PFSK-1 (cell line): ENCODE data around the gene MRTFB.

ENCODE experiments used
- FOXP2 ChIP-seq: optimal IDR thresholded peaks from 2 replicates; pipeline ENCODE3; 2011; ENCODE audit warnings: borderline replicate concordance, control low read depth, inconsistent platforms; ENCODE audit not compliant: insufficient read depth; ENCODE audit errors: extremely low read length, extremely low read depth
- POLR2AphosphoS5 ChIP-seq: IDR thresholded peaks from 2 replicates; pipeline ENCODE4 v1.6.1; 2012; ENCODE audit warnings: low read depth, mild to moderate bottlenecking, control low read depth, low read length, moderate library complexity
- SIN3A ChIP-seq: IDR thresholded peaks from 2 replicates; pipeline ENCODE4 v1.6.1; 2012; ENCODE audit warnings: mild to moderate bottlenecking, low read length, moderate library complexity, borderline replicate concordance; ENCODE audit not compliant: insufficient read depth
- TAF1 ChIP-seq: IDR thresholded peaks from 2 replicates; pipeline ENCODE4 v1.6.1; 2012; ENCODE audit warnings: low read length, control low read depth, borderline replicate concordance; ENCODE audit not compliant: insufficient read depth
- TF ChIP-seq, protein P1 (sequence below), 2 experiments: IDR thresholded peaks; 2 replicates each; pipeline versions ENCODE4 v1.6.1 to v1.8.0; 2011 to 2012; ENCODE audit warnings: low read depth in 2 of 2, low read length in 2 of 2, control low read depth in 1 of 2, inconsistent platforms in 1 of 2, mild to moderate bottlenecking in 1 of 2, moderate library complexity in 1 of 2; ENCODE audit not compliant: insufficient read depth in 1 of 2

The MRTFB gene

GRCh38 chr16:14289692-14290340 lies 218.7 kb downstream of the MRTFB start:
- no peak for TF ChIP-seq SIN3A
- no peak for TF ChIP-seq TAF1

GRCh38 chr16:14291286-14291685 lies 220.2 kb downstream of the MRTFB start:
- TF ChIP-seq SIN3A: no peak
- TF ChIP-seq, protein P1, sequence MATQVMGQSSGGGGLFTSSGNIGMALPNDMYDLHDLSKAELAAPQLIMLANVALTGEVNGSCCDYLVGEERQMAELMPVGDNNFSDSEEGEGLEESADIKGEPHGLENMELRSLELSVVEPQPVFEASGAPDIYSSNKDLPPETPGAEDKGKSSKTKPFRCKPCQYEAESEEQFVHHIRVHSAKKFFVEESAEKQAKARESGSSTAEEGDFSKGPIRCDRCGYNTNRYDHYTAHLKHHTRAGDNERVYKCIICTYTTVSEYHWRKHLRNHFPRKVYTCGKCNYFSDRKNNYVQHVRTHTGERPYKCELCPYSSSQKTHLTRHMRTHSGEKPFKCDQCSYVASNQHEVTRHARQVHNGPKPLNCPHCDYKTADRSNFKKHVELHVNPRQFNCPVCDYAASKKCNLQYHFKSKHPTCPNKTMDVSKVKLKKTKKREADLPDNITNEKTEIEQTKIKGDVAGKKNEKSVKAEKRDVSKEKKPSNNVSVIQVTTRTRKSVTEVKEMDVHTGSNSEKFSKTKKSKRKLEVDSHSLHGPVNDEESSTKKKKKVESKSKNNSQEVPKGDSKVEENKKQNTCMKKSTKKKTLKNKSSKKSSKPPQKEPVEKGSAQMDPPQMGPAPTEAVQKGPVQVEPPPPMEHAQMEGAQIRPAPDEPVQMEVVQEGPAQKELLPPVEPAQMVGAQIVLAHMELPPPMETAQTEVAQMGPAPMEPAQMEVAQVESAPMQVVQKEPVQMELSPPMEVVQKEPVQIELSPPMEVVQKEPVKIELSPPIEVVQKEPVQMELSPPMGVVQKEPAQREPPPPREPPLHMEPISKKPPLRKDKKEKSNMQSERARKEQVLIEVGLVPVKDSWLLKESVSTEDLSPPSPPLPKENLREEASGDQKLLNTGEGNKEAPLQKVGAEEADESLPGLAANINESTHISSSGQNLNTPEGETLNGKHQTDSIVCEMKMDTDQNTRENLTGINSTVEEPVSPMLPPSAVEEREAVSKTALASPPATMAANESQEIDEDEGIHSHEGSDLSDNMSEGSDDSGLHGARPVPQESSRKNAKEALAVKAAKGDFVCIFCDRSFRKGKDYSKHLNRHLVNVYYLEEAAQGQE (IDR thresholded peaks at IDR 0.05; ENCODE audit: insufficient read depth in 1 of 2, low read depth in 2 of 2, low read length in 2 of 2): no peak
- no peak for TF ChIP-seq POLR2AphosphoS5
- no peak for TF ChIP-seq TAF1
- no peak for TF ChIP-seq FOXP2

DNA sequence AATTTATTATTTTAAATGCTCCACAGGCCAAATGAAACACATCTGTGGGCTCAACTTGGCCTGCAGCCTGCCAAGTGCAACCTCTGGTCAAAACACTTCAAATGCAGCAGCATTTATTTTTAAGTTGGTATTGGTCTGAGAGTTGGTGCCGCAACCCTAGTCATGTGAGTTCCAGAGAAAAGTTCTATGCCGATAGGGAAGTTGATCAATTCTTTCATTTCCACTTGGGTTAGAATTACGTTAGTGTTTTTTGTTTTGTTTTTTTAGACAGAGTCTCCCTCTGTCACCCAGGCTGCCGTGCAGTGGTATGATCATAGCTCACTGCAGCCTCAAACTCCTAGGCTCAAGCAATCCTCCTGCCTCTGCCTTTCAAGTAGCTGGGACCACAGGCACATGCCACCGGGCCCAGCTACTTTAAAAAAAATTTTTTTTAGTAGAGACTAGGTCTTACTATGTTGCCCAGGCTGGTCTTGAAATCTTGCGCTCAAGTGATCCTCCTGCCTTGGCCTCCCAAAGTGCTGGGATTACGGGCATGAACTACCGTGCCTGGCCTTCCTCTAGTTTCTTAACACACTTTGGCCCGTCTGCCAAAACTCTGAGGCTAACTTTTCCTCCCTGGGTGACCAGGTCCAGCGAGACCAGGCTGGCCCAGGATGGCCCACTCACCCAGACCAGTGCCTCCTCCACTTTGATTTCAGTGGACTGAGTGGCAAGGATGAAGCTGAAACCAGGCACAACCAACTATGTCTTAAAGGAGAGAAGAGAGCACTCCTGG lies 221.1 kb downstream of the MRTFB start:
- TF ChIP-seq, protein P1 (IDR thresholded peaks at IDR 0.05; ENCODE audit: insufficient read depth in 1 of 2, low read depth in 2 of 2, low read length in 2 of 2): no peak
- TF ChIP-seq SIN3A (no peak), FOXP2 (no peak), TAF1 (no peak), POLR2AphosphoS5 (no peak)

GRCh38 chr16:14296663-14297062 lies 225.5 kb downstream of the MRTFB start:
- TF ChIP-seq, protein P1 (IDR thresholded peaks at IDR 0.05; ENCODE audit: insufficient read depth in 1 of 2, low read depth in 2 of 2, low read length in 2 of 2): no peak
- no peak for TF ChIP-seq POLR2AphosphoS5
- no peak for TF ChIP-seq SIN3A
- TF ChIP-seq FOXP2: no peak
- TF ChIP-seq TAF1: no peak

- TF ChIP-seq, protein P1 (IDR thresholded peaks at IDR 0.05; ENCODE audit: insufficient read depth in 1 of 2, low read depth in 2 of 2, low read length in 2 of 2): no peak
- TF ChIP-seq SIN3A (no peak), FOXP2 (no peak)
These were observed 227.4 kb downstream of the MRTFB start for GRCh38 chr16:14298374-14299122.
